GM21367 (cell line): ENCODE measurements around the gene SLC35F4.
"Not testable (repeated sequence)": the region's sequence is repeated elsewhere in the genome, so short reads cannot be mapped to it uniquely, and the experiment has no call there.

Source experiments
- ATAC-seq: cut with Tn5 transposase; IDR thresholded peaks from one replicate; pipeline ENCODE4 v1.9.1; 2021; ENCODE audit not compliant: unreplicated experiment

The SLC35F4 gene

DNA sequence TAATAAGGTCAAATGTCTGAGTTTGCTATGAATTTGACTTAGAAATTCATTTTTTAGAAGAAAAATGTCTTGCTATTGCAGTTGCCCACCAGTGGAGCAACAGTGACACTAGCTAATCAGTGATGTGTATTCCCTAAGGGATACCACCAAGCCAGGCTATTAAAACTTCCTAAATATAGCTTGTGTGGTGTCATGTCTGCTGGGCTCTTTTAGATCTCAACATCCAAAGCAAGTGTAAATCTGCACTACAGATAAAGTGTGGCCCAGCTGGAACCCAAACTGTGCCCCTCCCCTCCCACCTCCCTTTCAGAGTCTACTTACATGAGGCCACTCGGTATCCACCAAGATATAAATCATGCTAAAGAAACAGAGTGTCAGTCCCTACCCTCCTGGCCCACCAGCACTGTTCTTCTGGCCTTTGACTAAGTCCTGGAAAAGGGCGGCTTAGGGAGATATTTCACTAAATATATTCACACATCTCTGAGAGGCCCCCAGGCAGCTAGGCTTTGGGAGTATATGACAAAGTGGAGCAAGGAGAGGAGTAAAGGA is 53.8 kb downstream of the SLC35F4 start:
- no peak for ATAC-seq

DNA sequence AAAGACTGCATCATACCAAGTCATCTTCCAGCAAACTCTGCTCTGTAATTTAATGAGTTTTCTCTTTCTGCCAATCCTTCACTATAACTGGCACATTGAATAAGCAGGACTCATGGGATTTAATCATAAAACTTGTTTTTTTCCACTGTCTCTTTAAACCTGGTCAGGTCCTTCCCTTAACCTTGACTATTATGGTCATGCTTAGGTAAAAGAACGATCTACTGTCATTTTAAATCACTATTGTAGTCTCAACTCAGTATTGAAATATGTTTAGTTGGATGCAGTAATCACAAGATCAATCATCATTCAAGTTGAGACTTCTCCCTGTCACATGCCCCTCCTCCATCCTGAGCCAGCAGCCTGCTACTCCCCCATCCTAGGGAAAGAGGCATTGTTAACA is 56.1 kb downstream of the SLC35F4 start:
- no peak for ATAC-seq

DNA sequence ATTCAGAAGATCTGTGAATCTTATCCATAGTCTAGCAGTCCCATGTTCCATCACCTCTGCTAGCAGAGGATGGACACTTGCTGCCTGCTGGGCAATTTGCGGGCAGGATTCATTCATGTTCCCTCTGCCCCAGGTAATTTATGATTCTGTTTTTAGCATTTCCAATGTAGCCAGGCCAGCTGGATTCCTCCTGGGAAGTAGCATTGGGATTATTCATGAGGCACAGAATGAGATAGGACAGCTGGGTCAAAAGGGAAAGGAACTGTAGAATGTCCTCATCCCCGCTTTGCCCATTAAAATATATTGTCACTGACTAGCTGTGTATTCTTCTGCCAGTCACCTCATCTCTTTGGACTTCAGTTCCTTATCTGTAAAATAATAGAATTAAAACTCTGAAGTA is 68.7 kb downstream of the SLC35F4 start:
- no peak for ATAC-seq

DNA sequence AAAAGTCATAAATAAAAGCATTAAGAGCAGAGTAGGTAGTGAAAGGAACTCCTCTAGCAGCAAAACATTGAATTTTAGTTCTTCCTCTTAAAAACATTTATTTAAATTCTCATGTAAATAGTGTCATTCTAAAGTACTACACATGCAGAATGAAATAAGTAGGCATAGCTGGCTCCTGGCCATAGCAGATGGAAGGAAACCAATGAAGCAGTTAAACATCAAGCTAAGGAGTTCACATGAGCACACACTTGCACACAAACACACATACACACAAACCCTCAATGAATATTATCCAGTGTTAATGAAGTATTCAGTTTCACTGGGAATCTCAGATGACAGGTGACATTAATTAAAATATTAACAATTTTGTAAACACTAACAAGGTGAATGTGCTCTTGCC is 69.3 kb downstream of the SLC35F4 start:
- no peak for ATAC-seq

DNA sequence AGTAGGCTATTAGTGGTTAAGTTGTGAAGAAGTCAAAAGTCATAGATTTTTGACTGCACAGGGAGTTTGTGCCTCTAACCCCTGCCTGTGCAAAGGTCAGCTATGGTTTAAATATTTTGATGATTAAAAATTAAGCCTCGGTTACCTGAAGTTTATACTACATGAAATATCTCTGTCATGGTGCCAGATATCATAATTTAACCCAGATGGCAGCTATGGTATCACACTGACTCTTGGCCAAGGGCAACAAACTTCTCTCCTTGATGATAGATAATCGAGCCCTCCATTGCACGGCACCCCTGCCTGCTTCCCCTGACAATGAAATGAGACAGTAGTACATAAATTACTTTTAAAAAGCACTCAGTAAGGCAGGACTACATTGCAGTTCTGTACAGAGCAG is 80.8 kb downstream of the SLC35F4 start:
- no peak for ATAC-seq

DNA sequence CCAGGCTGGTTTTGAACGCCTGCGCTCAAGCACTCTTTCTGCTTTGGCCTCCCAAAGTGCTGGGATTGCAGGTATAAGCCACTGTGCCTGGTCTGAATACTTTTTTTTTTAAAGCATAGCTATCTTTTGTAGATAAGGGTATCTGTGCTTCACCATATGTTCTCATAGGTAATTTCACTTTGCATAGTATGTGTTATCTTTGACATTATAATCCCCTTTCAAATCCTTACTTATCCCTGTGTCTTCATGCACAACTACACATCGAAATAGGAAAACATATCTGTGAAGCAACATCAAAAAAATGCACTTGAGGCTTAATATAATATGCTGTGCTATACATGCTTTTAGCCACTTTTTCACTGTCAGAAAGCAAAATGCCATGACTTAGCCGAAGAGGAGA is 94.1 kb downstream of the SLC35F4 start:
- ATAC-seq, result no peak

DNA sequence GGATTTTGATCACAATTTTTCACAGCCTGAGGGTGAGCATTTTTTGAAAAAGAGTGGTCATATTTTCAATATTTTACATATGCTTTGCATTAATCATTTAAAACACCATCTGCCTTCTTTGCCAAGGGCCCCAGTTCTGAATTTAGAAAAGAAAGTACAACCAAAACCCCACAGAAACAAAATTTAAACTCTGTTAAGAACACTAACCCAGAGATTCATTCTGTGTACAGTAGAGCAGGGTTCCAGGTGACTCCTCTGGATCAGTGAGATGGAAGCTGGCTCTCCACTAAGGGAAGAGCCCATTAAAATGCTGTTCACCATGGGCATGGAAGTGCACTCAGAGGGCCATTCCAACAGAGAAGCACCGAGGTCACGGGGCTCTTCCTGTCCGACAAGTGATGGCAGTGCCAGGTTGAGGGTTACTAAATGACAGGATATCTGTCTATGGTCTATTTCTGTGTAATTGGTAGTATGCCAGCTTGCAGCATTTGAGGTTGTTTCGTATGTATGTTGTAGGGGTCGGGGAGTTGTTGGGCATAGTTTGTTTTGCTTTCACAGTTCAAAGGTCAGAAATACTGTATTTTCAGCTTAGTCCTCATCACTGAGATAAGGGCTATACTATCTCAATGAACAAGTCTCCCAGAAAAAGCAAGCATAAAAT is 95.9 kb downstream of the SLC35F4 start:
- ATAC-seq, result no peak

DNA sequence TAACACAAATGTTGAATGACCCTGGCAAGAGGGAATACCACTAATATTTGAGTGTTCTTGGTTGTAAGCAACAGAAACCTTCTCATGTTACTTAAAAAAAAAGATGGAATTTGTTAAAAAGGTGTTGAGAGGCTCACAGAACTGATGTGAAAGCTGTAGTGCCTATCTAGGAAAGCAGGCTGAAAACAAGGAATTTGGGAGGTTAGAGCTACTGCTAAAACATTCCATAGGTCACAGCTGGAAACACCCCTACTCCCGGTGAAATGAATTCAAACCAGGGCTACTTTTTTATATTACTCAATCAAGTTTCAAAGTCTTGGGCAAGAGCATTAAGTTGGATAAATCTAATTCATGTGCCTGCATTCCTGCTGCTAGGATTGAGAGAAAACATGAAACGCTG is 104.1 kb downstream of the SLC35F4 start:
- ATAC-seq, result no peak

DNA sequence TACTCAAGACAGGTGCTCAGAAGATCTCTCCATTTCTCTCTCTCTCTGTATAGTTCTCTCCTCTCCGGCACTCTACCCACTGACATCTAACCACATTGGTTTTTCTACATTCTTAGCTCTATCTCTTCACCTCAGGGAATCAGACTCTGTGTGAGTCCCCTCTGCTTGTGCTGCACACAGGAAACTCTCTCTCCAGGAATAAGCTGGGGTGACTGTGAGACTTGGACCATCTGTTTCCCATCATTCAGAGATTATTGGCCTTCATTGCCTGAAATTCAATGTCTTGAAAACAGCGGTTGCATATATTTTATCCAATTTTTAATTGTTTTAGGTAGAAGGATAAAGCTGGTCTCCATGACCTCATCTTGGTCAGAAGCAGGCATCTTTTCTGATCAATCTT is 105.0 kb downstream of the SLC35F4 start:
- no peak for ATAC-seq

DNA sequence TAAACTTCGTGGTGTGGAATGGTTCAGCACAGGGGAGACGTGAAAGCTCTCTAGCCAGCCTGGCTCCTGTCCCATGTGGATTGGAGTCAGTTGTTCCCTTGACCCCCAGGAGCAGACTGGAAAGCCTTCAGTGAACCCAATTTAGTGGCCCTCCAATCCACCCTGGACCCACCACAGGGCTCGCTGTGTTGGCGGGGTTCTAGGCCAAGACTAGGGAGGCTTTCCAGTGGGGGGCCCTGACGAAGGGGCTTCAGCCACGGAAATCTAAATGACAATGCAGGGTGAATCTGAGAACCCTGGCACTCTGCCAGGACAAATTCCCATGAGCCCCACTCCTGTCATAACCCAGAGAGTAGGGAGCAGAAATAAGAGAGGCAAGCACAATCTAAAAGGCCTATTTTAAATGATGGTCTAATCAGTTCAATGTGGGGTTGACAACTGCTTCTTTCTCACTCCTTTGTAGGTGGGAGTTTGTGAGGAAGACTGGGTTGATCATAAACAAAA is 110.8 kb downstream of the SLC35F4 start:
- no peak for ATAC-seq

DNA sequence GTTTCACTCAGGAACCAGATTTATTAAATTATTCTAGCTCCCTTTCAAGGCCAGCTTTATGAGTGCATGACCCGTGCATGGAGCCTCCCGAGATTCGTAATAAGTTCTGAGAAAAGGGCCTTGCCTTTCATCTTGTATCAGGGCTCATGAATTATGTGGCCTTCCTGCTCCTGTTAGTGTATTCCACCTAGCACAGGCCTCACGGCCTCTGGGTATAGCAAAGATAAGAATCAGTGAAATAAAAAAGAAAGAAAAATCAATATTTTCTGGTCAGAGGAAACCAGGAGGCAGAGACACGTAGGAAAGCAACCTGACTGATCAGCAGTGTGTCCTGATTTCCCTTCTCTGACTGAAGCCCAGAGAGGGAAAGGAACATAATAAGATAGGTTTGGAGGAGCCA is 111.4 kb downstream of the SLC35F4 start:
- no peak for ATAC-seq

DNA sequence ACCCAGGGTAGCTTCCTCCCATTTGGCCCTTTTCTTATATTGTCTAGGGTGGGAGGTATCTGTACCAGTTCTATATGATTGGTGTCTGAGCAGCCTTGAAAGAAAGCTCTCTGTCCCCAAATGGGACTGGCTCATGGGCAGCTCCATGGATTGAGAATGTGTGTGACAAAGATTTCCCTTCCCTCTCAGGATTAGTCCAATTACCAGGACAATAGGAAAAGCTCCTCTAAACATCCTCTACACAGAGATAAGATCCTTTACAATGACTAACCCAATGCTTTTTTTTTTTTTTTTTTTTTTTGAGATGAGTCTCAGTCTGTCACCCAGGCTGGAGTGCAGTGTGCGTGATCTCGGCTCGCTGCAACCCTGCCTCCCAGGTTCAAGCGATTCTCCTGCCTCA is 112.1 kb downstream of the SLC35F4 start:
- no peak for ATAC-seq

DNA sequence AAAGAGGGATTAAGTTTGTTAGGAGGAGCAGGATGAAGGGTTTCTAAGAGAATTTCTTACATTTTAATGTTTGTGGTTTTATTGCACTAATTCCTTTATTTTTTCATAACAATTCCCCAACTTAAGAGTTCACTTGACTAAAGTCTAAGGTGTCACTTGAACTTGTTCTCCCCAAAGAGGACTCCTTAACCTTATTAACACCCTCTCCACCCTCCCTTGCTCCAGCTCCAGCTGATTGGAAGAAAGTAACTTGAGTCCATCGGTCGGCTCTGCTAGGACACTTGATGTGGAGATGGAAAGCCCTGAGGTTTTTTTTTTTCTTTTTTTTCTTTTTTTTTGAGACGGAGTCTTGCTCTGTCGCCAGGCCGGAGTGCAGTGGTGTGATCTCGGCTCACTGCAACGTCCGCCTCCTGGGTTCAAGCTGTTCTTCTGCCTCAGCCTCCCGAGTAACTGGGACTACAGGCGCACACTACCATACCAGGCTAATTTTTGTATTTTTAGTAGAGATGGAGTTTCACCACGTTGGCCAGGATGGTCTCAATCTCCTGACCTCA is 113.7 kb downstream of the SLC35F4 start:
- ATAC-seq, result not testable (repeated sequence)

DNA sequence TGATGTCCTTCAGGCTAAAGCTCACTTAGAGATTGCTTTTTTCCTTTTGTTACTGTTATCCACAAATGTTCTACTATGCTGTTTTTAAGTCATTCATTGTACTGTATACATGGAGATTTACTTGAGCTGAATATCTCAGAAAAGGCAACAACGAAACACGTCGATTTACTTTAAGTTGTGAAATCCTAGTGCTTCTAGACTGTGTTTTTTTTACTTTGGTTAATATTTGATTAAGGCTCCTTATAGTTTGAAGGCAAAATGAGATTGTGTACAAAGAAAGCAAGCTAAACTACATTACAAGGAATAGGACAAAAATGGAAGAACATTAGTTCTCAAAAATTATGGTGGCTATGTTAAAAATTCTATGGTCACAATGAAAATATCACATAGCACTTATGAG is 114.5 kb downstream of the SLC35F4 start:
- ATAC-seq, result no peak

DNA sequence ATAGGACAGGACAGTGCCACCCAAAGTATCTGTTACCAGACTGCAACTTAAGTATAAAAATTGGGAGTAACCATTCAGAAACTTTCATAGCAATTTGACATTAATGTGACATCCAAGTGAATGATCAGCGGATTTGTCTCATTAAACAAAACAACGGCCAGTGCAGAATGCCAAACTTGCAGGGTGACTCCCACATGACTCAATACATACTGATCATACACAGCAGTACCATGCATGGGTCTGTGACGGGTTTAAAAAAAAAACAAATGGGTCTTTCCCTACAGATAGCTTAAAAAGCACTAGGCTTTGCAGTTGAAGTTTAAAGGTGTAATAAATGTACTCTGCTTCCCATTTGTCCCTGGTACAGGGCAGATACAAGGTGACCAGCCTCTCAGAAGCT is 116.6 kb downstream of the SLC35F4 start:
- no peak for ATAC-seq

DNA sequence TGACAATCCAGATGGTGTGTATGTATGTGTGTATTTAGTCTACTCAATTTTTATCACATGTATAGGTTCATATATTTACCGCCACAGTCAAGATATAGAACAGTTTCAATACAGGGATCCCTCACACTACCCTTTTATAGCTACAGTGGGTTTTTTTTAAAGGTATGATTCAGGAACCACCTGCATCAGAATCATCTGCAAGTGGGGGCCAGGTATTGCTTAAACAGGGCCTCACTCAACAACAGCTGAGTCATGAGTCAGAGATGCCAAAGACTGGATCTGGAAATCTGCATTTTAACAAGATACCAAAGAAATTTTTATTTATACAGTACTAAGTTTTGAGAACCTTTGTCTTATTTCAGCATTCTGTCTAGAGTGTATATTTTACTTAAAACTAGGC is 117.6 kb downstream of the SLC35F4 start:
- ATAC-seq, result no peak

DNA sequence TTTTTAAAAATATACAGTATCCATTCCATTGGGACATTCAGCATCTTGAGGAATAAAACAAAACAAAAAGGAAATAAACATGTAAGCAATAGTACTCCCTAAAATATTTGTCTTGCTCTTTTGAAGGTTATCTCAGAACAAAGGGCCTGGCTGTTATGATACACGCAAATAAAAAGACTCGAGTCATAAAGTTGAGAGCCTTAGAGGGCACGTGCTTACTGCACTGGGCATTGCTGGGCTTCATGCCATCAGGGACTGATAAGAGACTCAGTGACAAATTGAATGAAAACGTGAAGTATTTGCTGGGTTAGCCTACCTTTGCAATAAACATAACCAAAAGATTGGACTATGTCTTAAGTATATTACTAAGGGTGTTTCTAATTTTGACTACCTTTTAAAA is 118.9 kb downstream of the SLC35F4 start:
- no peak for ATAC-seq

DNA sequence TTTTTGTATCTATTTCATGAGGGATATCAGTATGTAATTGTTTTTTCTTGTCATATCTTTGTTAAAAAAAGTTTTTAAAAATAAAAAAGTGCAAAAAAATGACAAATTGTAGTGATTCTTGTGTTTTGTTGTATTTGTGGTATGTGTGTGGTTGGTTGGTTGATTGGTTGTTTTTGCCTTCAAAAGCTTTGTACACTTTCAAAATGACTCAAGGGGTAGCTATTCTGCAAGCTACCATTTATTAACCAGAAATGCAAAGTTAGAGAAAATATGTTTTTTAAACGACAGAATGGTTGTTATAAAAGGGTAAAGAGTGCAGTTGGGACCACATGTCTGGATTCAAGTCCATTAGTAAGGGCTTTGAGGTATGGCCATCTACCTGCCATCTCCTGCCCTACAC is 119.3 kb downstream of the SLC35F4 start:
- ATAC-seq, result no peak

DNA sequence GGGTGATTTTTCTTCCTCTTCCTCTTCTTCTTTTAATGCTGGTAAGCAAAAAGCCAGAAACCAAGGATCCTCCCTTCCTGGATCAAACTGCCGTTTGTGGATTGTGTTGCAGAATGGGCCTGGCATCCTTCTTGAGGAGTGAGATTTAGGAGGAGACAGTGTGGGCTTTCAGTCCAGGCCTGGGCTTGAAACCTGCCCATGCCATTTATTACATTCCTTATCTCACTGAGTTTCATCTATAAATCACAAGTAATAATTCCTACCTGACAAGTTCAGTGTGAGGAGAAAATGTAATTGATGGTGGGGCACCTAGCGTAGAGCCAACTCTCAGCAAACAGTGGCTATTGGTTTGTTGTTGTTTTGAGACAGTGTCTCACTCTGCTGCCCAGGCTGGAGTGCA is 126.4 kb downstream of the SLC35F4 start:
- no peak for ATAC-seq

DNA sequence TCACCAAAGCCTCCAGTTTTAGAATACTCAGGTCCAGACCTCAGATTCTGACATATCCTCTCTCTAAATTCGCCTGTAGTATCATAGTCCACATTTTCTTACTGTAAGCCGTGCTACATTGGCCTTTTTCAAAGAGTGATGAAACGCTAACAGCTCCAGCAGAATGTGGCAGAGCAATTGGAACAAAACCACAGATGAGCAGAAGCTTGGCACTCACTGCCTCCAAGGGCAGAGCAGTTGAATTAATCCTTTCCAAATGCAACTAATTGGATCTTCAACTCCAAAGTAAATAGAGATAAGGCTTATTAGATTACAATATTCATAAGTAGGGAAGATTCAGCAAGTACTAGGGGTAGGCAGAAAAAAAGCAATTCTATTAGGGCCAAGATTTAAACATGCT is 128.3 kb downstream of the SLC35F4 start:
- ATAC-seq, result no peak

DNA sequence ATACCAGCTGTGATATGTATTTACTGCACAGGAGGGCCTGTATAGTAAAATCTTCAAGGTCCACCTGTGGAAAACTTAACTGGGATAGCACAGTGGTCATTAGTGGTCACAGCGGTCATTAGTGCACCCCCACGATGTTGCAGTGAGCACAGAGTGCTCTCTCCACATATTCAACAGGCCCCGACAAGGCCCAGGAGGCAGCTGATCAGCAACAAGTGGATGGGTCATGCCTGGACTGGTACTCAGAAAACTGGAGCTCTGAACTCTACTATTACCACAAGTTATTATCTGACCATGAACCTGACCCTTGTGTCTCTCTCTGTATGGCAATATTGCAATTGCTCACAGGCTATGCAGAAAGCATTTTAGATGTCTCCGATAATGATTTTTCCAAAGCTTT is 129.5 kb downstream of the SLC35F4 start:
- ATAC-seq, result no peak

DNA sequence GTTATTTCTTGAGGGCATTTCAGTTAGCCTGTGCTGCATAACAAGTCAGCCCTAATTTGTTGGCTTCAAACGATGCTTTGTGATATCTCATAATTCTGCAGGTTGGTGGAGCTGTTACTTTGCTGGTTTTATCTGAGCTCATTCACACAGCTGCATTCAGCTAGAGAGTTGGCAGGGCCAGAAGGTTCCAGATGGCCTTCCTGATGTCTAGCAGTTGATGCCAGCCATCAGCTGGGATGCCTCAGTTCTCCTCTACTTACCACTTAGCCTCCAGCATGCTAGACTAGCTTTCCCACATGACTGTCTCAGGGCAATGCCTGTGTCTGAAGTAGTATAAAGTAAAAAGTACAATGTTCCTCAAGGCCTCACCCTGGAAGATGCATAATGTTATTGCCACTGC is 130.6 kb downstream of the SLC35F4 start:
- ATAC-seq, result no peak
